Type B pancreatic cell (in vitro differentiated cells): ENCODE data around the gene MICAL2. TPM values are rescaled to one million over a fixed set of nuclear protein-coding genes. Genes with fewer than 3 reads are reported as not detected.

ENCODE experiments used
- DNase-seq: peaks from one replicate; pipeline ENCODE4 v3.0.0; 2021; ENCODE audit warnings: mixed read lengths; ENCODE audit not compliant: unreplicated experiment; ENCODE audit errors: extremely low spot score
- H3K27ac Mint-ChIP-seq: 2 replicates; pipeline ENCODE4 v1.8.0; 2021; ENCODE audit warnings: mild to moderate bottlenecking, mixed read lengths
- H3K27me3 Mint-ChIP-seq: 2 replicates; pipeline ENCODE4 v1.8.0; 2021; ENCODE audit warnings: mixed read lengths
- H3K36me3 Mint-ChIP-seq: 2 replicates; pipeline ENCODE4 v1.8.0; 2021; ENCODE audit warnings: mixed read lengths
- H3K4me1 Mint-ChIP-seq: one replicate; pipeline ENCODE4 v1.8.0; 2021; ENCODE audit warnings: mixed read lengths; ENCODE audit not compliant: unreplicated experiment
- H3K4me3 Mint-ChIP-seq: 2 replicates; pipeline ENCODE4 v1.8.0; 2021; ENCODE audit warnings: mild to moderate bottlenecking, mixed read lengths
- H3K9me3 Mint-ChIP-seq: 2 replicates; pipeline ENCODE4 v1.8.0; 2021; ENCODE audit warnings: mixed read lengths
- total RNA-seq: library from RNA; stranded (reverse); gene quantifications from 2 replicates; pipeline ENCODE4 v1.2.1, GENCODE V29; 2021; ENCODE audit warnings: low replicate concordance
- TF ChIP-seq, protein P1 (sequence below): fragments of 200-600 bp; sonication (generic); conservative IDR thresholded peaks from 2 replicates; pipeline ENCODE4 v1.5.0; 2021; ENCODE audit warnings: antibody characterized with exemption, mild to moderate bottlenecking

Gene MICAL2
- total RNA-seq, 1 donor from 2014 or later, result 38.0 TPM

DNA sequence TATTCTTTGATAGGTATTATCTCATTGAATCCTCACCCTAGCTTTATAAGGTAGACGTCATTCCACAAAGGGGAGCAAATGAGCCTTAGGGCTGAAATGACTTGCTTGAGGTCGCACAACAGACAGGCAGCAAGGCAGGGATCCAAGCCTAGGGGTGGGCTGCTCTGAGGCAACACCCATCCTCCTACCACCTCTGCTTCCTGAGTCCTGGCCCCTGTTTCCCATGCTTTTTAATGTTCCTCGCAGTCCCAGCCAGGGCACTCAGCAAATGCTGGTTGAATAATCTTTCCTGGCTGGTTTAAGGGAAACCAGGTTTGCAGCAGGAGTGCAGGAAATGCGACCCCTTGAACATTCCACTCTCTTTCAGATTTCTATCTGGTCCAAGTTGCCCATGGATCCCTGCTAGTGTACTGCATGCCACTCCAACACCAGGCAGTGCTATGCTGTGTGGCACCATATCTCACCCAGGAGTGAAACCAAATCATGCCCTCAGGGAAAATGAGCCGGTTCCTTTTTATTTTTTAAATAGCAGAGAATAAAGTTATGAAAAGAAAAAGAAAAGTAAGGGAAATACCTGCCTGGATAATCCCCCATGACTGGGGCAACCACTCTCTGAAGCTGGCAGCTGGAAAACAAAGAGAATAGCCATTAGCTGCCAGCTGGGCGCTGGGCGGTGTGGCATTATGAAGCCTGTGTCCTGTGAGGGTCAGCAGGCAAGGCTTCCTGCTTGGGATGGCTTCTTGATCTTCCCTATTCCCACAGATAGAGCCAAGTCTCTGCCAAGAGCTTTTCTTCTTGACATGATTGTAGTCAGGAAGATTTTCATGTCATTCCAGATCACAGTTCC lies 21.8 kb downstream of the MICAL2 start:
- H3K27ac Mint-ChIP-seq, result no peak overlapping the region
- no peak overlapping the region for H3K4me3 Mint-ChIP-seq
- H3K27me3 Mint-ChIP-seq, result no peaks in the 10 kb centered on the region
- H3K4me1 Mint-ChIP-seq, result no peaks in the 10 kb centered on the region
- no peaks in the 10 kb centered on the region for H3K36me3 Mint-ChIP-seq
- TF ChIP-seq, protein P1, sequence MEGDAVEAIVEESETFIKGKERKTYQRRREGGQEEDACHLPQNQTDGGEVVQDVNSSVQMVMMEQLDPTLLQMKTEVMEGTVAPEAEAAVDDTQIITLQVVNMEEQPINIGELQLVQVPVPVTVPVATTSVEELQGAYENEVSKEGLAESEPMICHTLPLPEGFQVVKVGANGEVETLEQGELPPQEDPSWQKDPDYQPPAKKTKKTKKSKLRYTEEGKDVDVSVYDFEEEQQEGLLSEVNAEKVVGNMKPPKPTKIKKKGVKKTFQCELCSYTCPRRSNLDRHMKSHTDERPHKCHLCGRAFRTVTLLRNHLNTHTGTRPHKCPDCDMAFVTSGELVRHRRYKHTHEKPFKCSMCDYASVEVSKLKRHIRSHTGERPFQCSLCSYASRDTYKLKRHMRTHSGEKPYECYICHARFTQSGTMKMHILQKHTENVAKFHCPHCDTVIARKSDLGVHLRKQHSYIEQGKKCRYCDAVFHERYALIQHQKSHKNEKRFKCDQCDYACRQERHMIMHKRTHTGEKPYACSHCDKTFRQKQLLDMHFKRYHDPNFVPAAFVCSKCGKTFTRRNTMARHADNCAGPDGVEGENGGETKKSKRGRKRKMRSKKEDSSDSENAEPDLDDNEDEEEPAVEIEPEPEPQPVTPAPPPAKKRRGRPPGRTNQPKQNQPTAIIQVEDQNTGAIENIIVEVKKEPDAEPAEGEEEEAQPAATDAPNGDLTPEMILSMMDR, result no peak
- H3K9me3 Mint-ChIP-seq, result no peaks in the 10 kb centered on the region
- DNase-seq, result no peak

DNA sequence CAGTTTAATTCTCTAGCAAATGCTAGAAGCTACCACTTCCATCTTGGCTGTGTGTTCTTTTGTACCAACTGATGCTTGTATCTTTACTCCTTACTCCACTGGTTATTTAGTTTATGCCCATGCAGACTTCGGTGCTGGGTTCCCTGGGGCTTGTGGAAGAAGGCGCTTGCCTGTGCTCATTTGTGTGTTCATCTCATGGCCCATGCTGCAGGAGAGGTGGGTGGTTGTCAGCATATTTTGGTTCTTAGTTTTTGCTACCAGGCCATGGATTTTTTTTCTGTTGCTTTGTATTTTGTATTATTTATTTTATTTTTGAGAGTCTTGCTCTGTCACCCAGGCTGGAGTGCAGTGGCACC lies 22.4 kb downstream of the MICAL2 start:
- H3K9me3 Mint-ChIP-seq, result no peaks in the 10 kb centered on the region
- DNase-seq, result no peak
- H3K4me3 Mint-ChIP-seq, result no peak overlapping the region
- TF ChIP-seq, protein P1, result no peak
- no peaks in the 10 kb centered on the region for H3K4me1 Mint-ChIP-seq
- no peaks in the 10 kb centered on the region for H3K36me3 Mint-ChIP-seq
- no peak overlapping the region for H3K27ac Mint-ChIP-seq
- no peaks in the 10 kb centered on the region for H3K27me3 Mint-ChIP-seq

- no peaks in the 10 kb centered on the region for H3K36me3 Mint-ChIP-seq
- H3K27me3 Mint-ChIP-seq, result no peaks in the 10 kb centered on the region
- no peaks in the 10 kb centered on the region for H3K9me3 Mint-ChIP-seq
- TF ChIP-seq, protein P1, result no peak
- no peak overlapping the region for H3K4me3 Mint-ChIP-seq
- DNase-seq, result no peak
- no peak overlapping the region for H3K27ac Mint-ChIP-seq
- H3K4me1 Mint-ChIP-seq, result peaks cover 5% of the 10 kb centered on the region
These were observed 23.3 kb downstream of the MICAL2 start for GRCh38 chr11:12133547-12134235.

- H3K4me3 Mint-ChIP-seq, result no peak overlapping the region
- no peak for DNase-seq
- H3K27me3 Mint-ChIP-seq, result no peaks in the 10 kb centered on the region
- TF ChIP-seq, protein P1, result no peak
- H3K4me1 Mint-ChIP-seq, result peaks cover 5% of the 10 kb centered on the region
- H3K36me3 Mint-ChIP-seq, result no peaks in the 10 kb centered on the region
- H3K9me3 Mint-ChIP-seq, result no peaks in the 10 kb centered on the region
- H3K27ac Mint-ChIP-seq, result no peak overlapping the region
These were observed 23.8 kb downstream of the MICAL2 start for GRCh38 chr11:12134236-12134585.

DNA sequence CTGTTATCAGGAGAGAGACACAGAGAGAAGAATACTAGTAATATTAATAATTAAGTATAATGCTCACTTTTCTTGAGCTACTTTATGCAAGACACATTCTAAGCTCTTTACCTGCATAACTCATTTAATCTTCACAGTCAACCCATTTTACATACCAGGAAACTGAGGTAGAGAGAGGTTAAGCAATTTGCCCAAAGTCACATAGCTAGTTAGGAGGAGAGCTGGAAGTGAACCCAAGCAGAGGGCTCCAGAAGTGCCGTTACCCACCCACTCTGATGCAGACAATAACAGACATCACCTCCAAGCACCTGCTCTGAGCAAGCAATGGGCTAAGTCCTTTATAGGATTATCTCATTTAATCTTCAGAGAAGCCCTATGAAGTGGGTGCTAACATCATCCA lies 24.8 kb downstream of the MICAL2 start:
- Mint-ChIP-seq H3K4me3 (no peak overlapping the region), H3K9me3 (no peaks in the 10 kb centered on the region), H3K27me3 (no peaks in the 10 kb centered on the region), H3K27ac (no peak overlapping the region), H3K4me1 (peaks cover 5% of the 10 kb centered on the region), H3K36me3 (no peaks in the 10 kb centered on the region)
- no peak for DNase-seq
- TF ChIP-seq, protein P1, result no peak
